Measurements from ENCODE around the gene TRABD. TPM values are rescaled to one million over a fixed set of nuclear protein-coding genes. Genes with fewer than 3 reads are reported as not detected.

Gene TRABD
- total RNA-seq, 2 experiments from 2014 or later = 126 to 128 TPM

- Histone ChIP-seq H3K4me1 (ENCODE audit: insufficient read depth, low read length, poor library complexity, severe bottlenecking) (peaks cover 52% of the 10 kb centered on the region), H3K9me3 (ENCODE audit: low read length) (no peaks in the 10 kb centered on the region), H3K79me2 (ENCODE audit: insufficient read depth, low read depth, low read length) (peaks cover 45% of the 10 kb centered on the region), H3K27ac (ENCODE audit: low read depth, low read length, poor library complexity, severe bottlenecking) (no peak overlapping the region), H4K20me1 (ENCODE audit: insufficient read depth, low read length) (no peaks in the 10 kb centered on the region), H3K9me2 (ENCODE audit: insufficient read depth, low read length) (no peaks in the 10 kb centered on the region), H2AFZ (ENCODE audit: low read length) (no peak overlapping the region), H3K4me2 (ENCODE audit: low read length) (peak overlapping the region; percentile 95), H3K4me3 (ENCODE audit: low read depth, low read length, poor library complexity, severe bottlenecking) (peak overlapping the region; percentile 81), H3K36me3 (ENCODE audit: insufficient read depth, low read length) (peaks cover 23% of the 10 kb centered on the region; the same call in 1 of the 2 replicates)
- intact Hi-C loops (cut with micrococcal nuclease; ENCODE audit: unreplicated experiment) = loop anchor here (10.0 kb wide), 2 partner anchors 228 to 258 kb away; partner anchors contain the start of genes LMF2, NCAPH2 and SBF1
- peak; percentile 37; the same call in 1 of the 2 replicates for TF ChIP-seq CTCF (conservative IDR thresholded peaks at IDR 0.05; ENCODE audit: low read length)
- TF ChIP-seq EZH2phosphoT487 (IDR thresholded peaks at IDR 0.05; ENCODE audit: borderline replicate concordance, low read depth, low read length) = no peak
- BruUV-seq (replicated peaks) = no TSS peak
- DNase-seq (ENCODE audit: low spot score) = no peak
- ChIA-PET POLR2A (no interaction called here), CTCF (ENCODE audit: unreplicated experiment) (no interaction called here)
Observed at GRCh38 chr22:50246242-50247175, 60.8 kb downstream of the TRABD start.

GRCh38 chr22:50247748-50248147 is 62.0 kb downstream of the TRABD start:
- intact Hi-C loops (cut with micrococcal nuclease; ENCODE audit: unreplicated experiment) = loop anchor here (10.0 kb wide), 2 partner anchors 227 to 257 kb away; partner anchors contain the start of genes LMF2, NCAPH2 and SBF1
- peaks cover 53% of the 10 kb centered on the region for H3K4me1 ChIP-seq (ENCODE audit: insufficient read depth, low read length, poor library complexity, severe bottlenecking)
- peak overlapping the region; percentile 17 for H3K27ac ChIP-seq (ENCODE audit: low read depth, low read length, poor library complexity, severe bottlenecking)

More at GRCh38 chr22:50247748-50248147, 62.0 kb downstream of the TRABD start:
- POLR2A ChIA-PET = no interaction called here
- CTCF ChIA-PET (ENCODE audit: unreplicated experiment) = no interaction called here
- no peak overlapping the region for H2AFZ ChIP-seq (ENCODE audit: low read length)
- no peak for TF ChIP-seq EZH2phosphoT487 (IDR thresholded peaks at IDR 0.05; ENCODE audit: borderline replicate concordance, low read depth, low read length)
- TF ChIP-seq CTCF (conservative IDR thresholded peaks at IDR 0.05; ENCODE audit: low read length) = no peak
- DNase-seq (ENCODE audit: low spot score) = peak; percentile 91
- peak overlapping the region; percentile 65 for H3K4me2 ChIP-seq (ENCODE audit: low read length)
- H3K36me3 ChIP-seq (ENCODE audit: insufficient read depth, low read length) = peaks cover 23% of the 10 kb centered on the region; the same call in 1 of the 2 replicates
- no TSS peak for BruUV-seq (replicated peaks)
- H3K9me2 ChIP-seq (ENCODE audit: insufficient read depth, low read length) = no peaks in the 10 kb centered on the region
- H3K79me2 ChIP-seq (ENCODE audit: insufficient read depth, low read depth, low read length) = peaks cover 33% of the 10 kb centered on the region
- no peaks in the 10 kb centered on the region for H4K20me1 ChIP-seq (ENCODE audit: insufficient read depth, low read length)
- peak overlapping the region; percentile 35 for H3K4me3 ChIP-seq (ENCODE audit: low read depth, low read length, poor library complexity, severe bottlenecking)
- no peaks in the 10 kb centered on the region for H3K9me3 ChIP-seq (ENCODE audit: low read length)

All from OCI-LY7 (cell line).